AG20443 (cell line): ENCODE results near the gene ANKRD44.

Experiments
- DNase-seq: peaks from one replicate; pipeline ENCODE4 v3.0.0; 2012; ENCODE audit warnings: low spot score, mixed read lengths

Gene ANKRD44

DNA sequence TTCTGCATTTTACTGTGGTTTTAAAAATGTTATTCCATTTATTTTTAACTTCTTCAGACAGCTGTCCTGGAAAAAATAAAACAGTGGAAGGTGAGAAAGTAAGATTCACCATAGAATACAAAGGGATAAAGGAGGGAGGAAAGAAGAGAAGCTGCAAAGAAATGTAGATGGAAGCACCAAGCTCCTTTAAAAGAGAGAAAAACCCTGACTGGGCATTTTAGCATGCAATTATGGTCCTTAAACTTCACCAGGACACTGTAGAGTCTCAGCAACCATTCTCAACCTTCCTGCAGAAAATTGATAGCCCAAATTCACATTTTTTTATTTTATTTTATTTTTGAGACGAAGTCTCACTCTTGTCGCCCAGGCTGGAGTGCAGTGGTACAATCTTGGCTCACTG is 11.6 kb upstream of the ANKRD44 start:
- no peak for DNase-seq

DNA sequence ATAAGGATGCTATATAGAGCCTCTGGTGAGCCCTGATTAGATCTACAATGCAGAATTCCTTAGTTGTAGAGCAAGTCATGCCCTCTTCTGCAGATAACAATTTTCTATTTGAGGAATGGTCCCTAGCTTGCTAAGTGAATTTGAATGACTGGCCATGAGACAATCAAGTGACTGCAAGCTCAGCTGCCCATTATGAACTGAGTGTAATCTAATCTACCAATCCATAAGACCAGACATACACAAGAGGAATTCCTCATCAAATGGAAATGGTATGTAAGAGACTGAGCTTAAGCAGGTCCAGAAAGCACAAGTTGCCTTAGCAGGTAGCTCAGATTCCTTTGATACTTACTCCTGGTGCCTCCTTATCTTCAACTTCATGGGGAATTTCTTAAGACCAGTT is 4.8 kb upstream of the ANKRD44 start:
- DNase-seq: no peak

DNA sequence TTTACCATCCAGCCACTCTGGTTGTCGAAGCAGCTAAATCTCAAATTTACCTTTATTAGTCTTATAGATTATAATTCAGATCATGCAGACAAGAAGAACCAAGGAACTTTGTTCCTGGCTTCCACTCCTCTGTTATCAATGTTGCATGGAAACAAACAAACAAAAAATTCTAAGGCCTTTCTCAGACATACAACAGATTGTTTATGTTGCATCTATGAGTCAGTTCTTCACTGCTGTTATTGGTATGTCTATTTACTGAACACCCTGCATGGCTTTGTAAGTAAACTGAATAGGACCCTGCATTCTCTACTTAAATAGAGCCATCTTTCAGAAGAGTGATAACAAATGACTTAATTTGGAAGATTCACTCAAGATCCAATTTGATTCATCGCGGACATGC is 1.6 kb upstream of the ANKRD44 start:
- no peak for DNase-seq

DNA sequence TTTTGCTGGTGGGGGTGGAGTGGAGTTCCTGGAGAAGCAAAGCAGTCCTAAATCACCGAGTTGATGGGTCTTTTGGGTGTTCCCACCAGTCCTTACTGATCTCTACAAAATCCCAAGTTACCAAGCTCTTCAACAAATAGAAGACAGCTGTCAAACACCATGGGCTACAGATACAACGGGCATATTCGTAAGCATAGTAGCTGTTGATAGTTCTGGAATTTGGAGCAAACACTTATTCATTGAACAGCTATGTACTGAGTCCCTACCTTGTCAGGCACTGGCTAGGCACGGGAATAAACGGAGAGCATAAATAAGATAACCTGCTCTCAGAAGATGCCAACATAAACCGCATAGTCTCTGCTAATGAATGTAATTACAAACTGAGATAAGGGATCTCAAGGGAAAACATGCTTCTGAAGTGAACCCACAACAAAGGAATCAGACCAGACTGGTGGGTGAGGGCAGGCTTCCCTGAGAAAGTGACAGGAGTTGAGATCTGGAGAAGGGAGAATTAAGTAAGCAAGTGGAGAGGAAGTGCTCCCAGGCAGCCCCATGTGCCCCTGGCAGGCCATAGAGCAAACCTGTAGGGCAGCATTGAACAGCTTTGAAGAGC is 947 bp upstream of the ANKRD44 start:
- DNase-seq: peak; percentile 19

DNA sequence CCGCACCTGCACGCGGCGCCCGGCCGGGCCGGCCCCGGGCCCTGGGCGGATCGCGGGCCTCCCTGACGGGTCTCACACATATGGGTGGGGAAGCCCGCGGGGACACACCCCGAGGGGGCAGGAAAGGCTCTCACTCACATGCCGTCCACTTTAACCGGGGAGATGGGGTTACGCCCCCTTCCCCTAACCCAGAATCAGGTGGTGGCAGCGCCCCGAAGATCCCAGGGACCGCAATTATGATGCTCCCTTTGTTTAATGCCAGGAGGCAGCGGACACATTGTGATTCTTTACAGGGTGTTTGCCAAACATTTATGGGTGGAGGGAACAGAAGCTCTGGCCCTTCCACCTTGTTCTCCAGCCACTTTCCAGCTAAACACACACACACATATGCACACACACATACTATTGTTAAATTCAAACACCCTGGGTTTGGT is 424 bp upstream of the ANKRD44 start:
- no peak for DNase-seq

DNA sequence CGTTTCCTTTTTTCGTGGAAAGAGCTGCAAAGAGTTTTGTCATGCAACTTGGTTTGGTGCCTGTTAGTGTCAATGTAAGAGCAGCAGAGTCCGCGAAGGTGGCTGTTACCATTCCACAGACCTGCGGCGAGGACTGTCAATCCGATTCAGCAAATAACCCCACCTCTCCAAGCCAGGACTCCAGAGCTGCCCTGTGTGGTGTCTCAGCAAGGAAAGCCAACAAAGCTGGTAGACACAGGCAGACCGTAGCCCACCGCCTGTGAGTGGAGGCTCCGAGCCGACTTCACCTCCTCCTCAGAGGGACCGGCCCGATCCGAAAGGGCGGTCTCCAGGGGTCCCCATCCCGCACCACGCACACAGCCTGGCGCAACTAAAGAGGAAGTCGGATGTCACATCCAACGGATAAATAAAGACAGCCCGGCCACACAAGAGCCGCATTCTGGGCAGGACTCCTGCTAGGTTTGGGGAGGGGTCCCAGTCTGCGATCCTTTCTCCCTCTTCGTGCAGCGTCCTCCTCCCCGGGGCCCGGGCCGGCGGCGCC is 819 bp downstream of the ANKRD44 start:
- DNase-seq: peak; percentile 19

DNA sequence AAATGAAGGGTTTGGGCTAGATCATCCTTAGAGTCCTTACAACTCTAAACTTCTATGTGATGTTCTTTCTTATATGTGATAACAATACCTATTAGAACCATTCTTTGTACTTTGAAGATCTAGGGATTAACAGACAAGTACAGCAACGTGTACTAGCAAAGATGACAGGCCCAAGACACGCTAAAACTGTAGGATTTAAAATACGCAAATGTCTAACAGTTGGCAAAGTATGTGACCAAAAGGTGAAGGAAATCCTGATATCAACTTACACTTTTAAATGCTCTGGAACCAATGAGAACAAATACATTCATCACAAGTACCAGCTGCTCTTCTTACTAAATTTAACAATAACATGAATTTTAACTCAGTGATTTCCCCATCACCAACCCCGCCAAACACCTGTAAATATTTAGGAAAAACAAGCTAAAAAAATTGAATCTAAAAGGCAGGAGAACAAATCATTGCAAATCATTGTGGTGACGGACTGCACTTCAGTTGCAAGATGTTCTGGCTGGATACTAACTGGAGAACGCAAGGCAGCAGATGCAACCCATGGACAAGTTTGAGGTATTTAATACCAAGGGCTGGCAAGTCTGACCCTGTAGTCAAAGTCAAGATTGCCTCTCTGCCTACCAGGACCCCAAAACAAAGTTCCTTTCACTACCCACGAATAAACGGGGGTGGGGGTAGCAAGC is 1.4 kb downstream of the ANKRD44 start:
- no peak for DNase-seq

DNA sequence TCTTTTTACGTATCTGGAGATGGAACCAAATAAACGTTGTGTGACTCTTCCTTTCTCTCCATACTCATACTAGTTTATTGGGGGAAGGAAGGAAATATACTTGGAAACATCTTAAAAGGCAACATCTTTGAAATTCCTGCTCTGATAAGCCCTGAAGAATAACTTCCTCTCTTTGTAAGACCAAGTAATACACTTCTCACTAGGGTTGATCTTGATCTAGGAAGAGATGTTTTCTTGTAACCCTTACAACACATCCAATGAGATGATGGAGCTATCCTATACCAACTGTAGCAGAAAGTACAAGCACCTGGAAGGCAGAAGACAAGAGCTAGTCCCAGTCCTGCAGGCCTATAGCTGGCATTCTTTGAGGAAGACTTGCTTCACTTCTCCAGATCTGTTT is 2.0 kb downstream of the ANKRD44 start:
- no peak for DNase-seq

DNA sequence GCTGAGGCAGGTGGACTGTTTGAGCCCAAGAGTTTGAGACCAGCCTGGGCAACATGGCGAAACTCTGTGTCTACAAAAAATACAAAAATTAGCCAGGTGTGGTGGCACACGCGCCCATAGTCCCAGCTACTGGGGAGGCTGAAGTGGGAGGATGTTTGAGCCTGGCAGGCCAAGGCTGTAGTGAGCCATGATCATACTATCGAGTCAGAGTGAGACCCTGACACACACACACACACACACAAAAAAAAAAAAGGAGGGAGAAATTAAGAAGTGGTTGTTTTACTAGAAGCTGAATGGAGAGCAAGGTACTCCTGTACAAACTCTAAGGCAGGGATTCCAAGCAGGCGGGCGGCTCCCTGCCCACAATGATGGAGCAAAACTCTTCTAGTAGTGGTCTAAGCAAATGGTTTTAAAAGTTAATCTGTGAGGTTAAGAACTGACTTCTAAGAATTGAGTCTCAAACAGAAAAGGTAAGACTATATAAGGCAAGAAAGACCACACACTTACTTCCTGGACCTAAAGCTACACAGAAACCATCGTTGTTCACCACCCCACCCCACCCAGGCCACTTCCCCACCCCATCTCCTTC is 2.6 kb downstream of the ANKRD44 start:
- DNase-seq: no peak

DNA sequence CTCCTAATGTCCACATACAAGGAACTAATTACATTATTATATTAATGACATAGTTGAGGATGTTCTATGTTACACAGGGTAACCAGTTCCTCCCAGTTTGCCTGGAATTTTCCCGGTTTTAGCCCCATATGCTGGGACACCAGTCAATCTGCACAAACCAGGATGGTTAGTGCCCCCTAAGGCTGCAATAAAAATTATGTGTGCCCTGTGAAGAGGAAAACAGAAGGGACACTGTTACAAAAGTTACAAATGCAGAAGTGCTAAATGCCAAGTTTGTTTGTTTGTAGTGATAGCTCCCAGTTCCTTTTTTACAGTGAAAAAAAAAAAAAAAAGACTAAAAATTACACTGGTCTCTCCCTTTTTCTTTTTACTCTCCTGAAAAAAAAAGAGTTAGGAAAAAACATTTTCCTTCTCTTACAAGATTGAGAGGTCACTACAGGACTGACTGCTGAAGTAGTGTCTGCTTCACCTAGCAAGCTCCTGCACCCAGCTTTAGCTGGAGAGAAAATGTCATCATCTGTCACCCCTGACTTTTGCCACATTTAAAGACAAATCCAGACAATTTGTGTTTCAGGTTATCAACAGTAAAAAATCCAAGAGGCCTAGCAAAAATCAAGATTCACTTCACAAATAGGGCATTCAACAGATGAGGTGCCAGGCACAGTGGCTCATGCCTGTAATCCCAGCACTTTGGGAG is 3.2 kb downstream of the ANKRD44 start:
- DNase-seq: no peak

DNA sequence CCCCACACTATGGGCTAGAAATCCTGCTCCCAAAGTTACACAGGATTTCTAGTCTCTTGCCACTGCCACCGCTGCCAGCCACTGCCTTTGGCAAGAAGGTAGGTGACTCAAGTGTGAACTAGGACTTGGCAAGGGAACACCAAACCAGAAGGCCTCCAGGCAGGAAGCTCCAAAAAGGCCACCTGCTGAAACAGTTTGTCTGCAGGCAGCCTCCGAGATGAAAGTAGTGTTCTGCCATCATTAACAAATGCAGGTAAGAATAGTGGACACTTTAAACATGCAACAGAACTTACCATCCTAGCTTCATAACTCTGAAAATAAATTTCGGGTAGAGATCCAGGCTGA is 3.9 kb downstream of the ANKRD44 start:
- DNase-seq: no peak

DNA sequence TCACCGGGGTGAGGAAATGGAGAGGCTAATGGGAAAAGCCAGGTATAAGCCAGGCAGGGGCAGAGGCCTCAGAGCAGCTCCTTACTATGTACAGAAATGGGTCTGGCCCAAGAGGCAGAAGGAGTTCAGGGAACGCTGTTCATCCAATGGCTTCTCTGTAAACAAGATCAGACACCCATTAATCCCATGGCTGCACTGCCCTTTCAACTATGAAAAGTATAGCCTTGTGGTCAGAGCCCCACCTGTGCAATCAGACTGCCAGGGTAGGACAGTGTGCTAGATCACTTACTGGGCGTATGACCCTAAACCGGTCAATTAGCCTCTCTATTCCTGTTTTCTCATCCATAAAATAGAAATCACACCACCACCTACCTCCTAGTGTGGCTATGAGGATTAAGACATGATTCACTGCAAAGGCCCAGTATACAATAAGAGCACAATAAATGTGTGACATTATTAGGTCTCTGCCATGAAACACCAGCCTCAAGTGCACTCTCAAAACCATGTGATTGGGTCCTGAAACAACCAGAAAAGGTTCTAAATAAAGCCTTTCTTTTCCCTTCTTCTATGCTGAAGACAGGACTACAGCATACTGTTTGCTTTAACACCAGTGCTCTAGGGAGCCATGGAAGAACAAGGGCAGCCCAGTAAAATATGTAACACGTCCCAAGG is 4.4 kb downstream of the ANKRD44 start:
- DNase-seq: no peak

DNA sequence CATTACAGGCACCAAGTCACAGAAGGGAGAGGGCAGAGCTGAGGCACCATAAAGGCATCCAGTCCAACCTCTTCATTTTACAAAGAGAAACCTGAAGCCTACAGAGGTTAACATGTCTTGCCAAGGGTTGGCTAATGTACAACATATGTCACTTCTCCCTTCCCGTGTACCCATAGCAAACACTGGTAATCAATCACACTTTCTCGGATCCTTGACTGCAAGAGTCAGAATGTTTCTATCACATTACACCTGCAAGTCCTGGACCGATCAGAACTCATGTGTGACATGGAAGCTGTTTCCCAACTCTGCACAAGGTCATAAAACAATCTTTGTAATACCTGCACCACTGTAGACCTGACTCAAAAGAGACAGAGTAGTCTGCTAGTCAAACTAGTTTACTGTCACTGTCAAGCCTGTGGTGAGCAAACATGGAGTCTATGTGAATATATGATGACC is 6.0 kb downstream of the ANKRD44 start:
- DNase-seq: no peak

DNA sequence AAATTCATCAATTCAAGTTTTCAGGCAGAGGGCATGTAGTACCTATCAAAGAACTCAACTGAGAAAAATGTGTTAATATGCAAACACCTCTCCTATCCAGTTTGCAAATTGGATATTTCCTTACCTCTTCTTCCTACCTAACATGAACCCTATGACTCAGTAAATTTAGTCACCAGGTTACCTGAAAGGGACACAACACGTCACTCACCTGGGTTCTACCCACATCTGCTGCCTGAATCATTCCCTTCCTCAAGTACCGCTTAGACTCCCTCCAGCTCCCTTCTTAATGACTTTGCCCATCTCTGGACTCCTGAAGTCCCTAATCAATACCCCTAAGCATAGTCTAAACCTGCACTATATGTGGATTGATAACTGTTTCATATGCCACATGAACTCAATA is 10.4 kb downstream of the ANKRD44 start:
- no peak for DNase-seq

DNA sequence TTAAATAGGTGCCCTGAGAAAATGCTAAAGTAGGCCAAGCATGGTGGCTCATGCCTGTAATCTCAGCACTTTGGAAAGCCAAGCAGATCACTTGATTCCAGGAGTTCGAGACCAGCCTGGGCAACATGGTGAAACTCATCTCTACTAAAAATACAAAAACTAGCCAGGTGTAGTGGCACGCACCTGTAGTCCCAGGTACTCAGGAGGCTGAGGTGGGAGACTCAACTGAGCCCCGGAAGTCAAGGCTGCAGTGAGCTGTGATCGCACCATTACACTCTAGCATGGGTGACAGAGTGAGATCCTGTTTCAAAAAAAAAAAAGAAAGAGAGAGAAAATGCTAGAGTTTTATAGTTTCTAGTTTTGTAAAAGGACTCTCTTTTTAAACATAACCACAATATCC is 12.0 kb downstream of the ANKRD44 start:
- no peak for DNase-seq

DNA sequence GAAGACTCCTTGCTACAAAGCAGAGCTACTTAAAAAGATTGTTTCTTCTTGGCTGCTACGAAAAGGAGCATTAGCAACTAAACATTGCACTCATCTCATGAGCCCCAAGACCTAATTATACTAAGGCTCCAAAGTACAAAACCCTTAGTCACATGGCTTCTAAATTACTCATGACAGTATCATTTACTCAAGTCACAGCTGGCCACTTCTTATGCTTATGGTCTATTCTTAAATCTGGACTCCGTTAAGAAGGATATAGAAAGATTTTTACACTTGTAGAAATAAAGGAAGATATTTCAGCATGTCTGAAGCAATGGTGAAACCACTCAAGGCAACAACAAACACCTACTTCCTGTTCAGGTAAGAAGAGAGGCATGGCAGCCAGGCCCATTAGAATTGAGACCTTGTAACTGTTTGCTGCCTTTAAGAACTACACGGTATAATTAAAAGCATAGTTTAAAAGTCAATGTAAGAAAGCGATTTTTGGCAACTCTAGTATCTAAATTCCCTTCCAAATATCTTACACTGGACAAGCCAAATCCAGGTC is 12.7 kb downstream of the ANKRD44 start:
- DNase-seq: no peak

DNA sequence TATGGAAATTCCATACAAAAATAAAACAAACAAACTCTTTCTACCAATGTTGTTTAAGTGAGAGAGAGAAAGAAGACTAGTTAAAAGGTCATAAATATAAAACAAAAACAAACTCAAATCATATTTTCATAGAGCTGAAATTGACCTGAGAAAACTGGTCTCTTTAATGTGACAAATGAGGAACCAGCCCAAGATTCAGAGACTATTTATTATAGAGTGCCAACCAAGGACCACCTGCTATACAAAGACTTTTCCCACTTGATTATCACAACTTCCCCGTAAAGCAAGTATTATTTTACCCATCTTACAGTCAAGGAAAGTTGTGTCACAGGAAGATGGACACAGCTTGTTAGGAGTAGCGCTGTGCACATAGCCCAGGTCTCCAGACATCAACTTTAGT is 13.3 kb downstream of the ANKRD44 start:
- DNase-seq: no peak

DNA sequence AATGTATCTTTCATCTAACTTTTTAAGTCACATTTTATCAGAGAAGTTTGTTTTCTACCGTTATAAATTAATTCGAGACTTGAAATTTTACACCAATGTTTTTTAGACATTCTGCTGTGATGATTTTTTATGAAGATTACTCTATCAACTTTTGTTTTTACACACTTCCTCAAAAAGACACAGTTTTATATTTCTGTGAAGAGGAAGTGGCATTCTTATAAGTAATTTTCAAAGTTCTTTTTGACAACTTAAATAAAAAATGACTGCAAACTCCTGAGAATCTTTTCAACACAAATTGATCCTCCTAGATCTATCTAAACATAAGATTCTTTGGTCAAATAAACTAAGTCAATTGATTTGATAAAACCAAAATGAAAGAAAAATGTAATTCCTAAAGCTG is 13.7 kb downstream of the ANKRD44 start:
- DNase-seq: no peak

DNA sequence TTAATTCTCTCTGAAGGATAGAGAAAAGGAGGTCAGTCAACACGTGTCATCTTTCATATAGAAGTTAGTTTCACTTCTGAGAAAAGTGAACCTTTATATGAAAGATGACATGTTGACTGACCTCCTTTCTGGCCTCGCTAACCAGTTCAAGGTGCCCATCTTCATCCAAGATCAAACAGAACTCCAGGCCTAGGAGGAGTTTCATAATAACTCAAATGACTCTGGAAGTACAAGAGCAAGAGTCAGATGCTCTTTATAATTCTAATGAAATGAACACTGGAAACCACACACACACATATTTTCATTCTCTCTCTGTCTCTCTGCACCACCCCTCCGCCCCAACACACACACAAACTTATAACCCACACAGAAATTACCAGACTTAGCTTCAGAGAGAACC is 16.3 kb downstream of the ANKRD44 start:
- no peak for DNase-seq

DNA sequence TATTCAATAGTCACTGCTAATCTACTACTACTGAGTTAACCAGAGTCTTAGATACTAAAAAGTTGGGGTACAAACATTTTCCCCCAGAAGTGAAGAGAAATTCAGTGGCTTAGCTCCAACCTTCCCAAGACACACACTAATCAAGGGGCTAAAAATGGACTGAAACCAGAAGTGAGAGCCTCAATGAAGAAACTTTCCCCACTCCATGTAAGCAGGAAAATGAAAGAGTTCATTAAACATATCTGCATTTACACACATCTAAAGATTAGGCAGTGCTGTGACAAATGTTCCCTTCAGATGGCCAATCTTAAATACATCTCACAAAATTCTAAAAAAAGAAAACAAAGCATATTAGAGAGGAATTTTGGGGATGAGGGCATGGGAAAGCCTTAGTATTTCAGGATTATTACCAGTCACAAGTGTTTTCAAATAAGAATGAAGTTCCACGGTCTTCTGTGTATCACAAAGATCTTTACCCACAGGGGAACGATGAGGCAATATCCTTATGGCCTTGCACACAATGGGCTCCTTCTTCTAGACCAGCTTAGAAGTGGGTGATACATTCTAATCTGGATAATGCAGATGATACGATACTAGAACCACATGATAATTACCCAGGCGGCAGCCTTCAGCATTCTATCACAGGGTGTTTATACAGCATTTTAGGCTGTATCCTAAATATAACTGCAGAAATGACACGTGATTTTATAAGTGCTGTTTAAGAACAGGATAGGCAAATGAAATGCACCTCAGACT is 17.1 kb downstream of the ANKRD44 start:
- DNase-seq: no peak

DNA sequence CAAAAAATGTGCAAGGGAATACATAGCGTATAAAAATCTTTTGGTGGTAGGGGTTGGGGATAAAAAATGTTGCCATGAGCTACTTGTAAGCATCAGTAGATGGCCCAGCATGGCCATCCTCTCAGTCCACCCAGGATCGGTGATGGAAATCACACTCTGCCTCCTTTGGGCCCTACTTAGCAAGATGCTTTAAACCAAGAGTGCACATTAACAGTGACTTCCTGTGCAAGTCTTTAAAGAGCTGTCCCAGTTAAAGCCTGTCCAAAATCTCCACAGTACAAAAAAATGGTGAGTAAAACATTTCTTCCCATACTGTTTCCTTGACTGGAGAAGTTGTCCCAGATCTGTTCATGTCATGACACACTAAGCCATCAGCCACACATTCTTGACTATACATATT is 18.0 kb downstream of the ANKRD44 start:
- no peak for DNase-seq
